Left lung (tissue), 10 donors: ENCODE data around the gene EPHB1. TPM values are rescaled to one million over a fixed set of nuclear protein-coding genes. Genes with fewer than 3 reads are reported as not detected.

ENCODE experiments used
- ATAC-seq: fragments of 200-7000 bp; cut with Tn5 transposase; one replicate; pipeline ENCODE4 v1.9.1; 2020; ENCODE audit warnings: moderate library complexity
- DNase-seq, 4 donors: peaks; one replicate each; pipeline ENCODE4 v3.0.0-alpha.2; 2013 to 2020
- H3K27ac ChIP-seq, 2 donors: fragments of 200-600 bp; sonication (generic) in 1 of 2; one replicate each; pipeline versions ENCODE4 v1.5.0 to v1.8.0; 2020 to 2021
- H3K27me3 ChIP-seq, 2 donors: fragments of 200-600 bp; sonication (generic) in 1 of 2; one replicate each; pipeline versions ENCODE4 v1.5.0 to v1.8.0; 2020 to 2021
- H3K36me3 ChIP-seq, 2 donors: fragments of 200-600 bp; sonication (generic) in 1 of 2; one replicate each; pipeline versions ENCODE4 v1.5.0 to v1.8.0; 2020 to 2021
- H3K4me1 ChIP-seq, 2 donors: fragments of 200-600 bp; one replicate each; pipeline ENCODE4 v1.8.0; 2021
- H3K4me3 ChIP-seq, 2 donors: fragments of 200-600 bp; sonication (generic) in 1 of 2; one replicate each; pipeline versions ENCODE4 v1.5.0 to v1.8.0; 2020 to 2021; ENCODE audit warnings: mild to moderate bottlenecking in 1 of 2
- H3K9me3 ChIP-seq, 2 donors: fragments of 200-600 bp; sonication (generic) in 1 of 2; one replicate each; pipeline versions ENCODE4 v1.5.0 to v1.8.0; 2020 to 2021
- CTCF ChIP-seq, 2 donors: fragments of 200-600 bp; sonication (generic) in 1 of 2; IDR thresholded peaks; one replicate each; pipeline versions ENCODE4 v1.5.0 to v1.8.0; 2021; ENCODE audit warnings: antibody characterized with exemption in 2 of 2
- intact Hi-C, 2 donors: fragments of 100-400 bp; cut with DNase I; formaldehyde crosslinking; loops; one replicate each; pipeline versions ENCODE4 v1.11.2 to v1.14.2; 2022
- polyA plus RNA-seq, 6 donors: library from polyadenylated mRNA; unstranded; fragments of 120-200 nt; gene quantifications; one replicate each; pipeline ENCODE4 v1.2.1, GENCODE V29; 2013; ENCODE audit not compliant: insufficient read length in 6 of 6
- total RNA-seq, 2 donors: library from RNA; stranded (reverse); fragmentation: NEBNext Ultra II Directional; extraction: Animal tissue kit (Norgen Biotek cat#: 25700); gene quantifications; one replicate each; pipeline ENCODE4 v1.2.1, GENCODE V29; 2021
- donor health status: DM: no; HTN: yes; CAD: no.
- donor health status: DM: no; HTN: no; CAD: no.

Gene EPHB1
- total and polyA plus RNA-seq, 8 donors, result 1.1 to 4.3 (median 2.7) TPM

- Histone ChIP-seq H3K4me1 (no peaks in the 10 kb centered on the region), H3K27me3 (no peaks in the 10 kb centered on the region), H3K27ac (no peak overlapping the region), H3K9me3 (peaks cover 0 to 13% of the 10 kb centered on the region in 2 donors), H3K4me3 (no peak overlapping the region), H3K36me3 (no peaks in the 10 kb centered on the region)
- ATAC-seq (no peak), DNase-seq (no peak)
- no peak for TF ChIP-seq CTCF (IDR thresholded peaks at IDR 0.05)
- intact Hi-C loops, result no loop called here
Measured at GRCh38 chr3:135068011-135068410, 273.0 kb downstream of the EPHB1 start.

- no peak overlapping the region for H3K4me3 ChIP-seq
- ATAC-seq (no peak), DNase-seq (no peak)
- peaks cover 0 to 5% of the 10 kb centered on the region in 2 donors for H3K9me3 ChIP-seq
- intact Hi-C loops, result no loop called here
- no peak for TF ChIP-seq CTCF (IDR thresholded peaks at IDR 0.05)
- H3K27ac ChIP-seq, result no peak overlapping the region
- H3K36me3 ChIP-seq, result no peaks in the 10 kb centered on the region
- H3K27me3 ChIP-seq, result no peaks in the 10 kb centered on the region
- H3K4me1 ChIP-seq, result no peaks in the 10 kb centered on the region
Measured at GRCh38 chr3:135069406-135069805, 274.3 kb downstream of the EPHB1 start.

GRCh38 chr3:135071483-135071882 is 276.4 kb downstream of the EPHB1 start:
- no peak for TF ChIP-seq CTCF (IDR thresholded peaks at IDR 0.05)
- intact Hi-C loops, result no loop called here

GRCh38 chr3:135072431-135072830 is 277.4 kb downstream of the EPHB1 start:
- ATAC-seq (no peak), DNase-seq (no peak)
- Histone ChIP-seq H3K36me3 (no peaks in the 10 kb centered on the region), H3K9me3 (peaks cover 0 to 5% of the 10 kb centered on the region in 2 donors), H3K27ac (no peak overlapping the region), H3K4me1 (no peaks in the 10 kb centered on the region), H3K4me3 (no peak overlapping the region), H3K27me3 (no peaks in the 10 kb centered on the region)
- TF ChIP-seq CTCF (IDR thresholded peaks at IDR 0.05), result no peak
- intact Hi-C loops, result no loop called here

More at GRCh38 chr3:135071483-135071882, 276.4 kb downstream of the EPHB1 start:
- H3K36me3 ChIP-seq, result no peaks in the 10 kb centered on the region
- no peaks in the 10 kb centered on the region for H3K27me3 ChIP-seq
- ATAC-seq, result no peak
- no peak overlapping the region for H3K4me3 ChIP-seq
- peaks cover 0 to 5% of the 10 kb centered on the region in 2 donors for H3K9me3 ChIP-seq
- H3K4me1 ChIP-seq, result no peaks in the 10 kb centered on the region
- no peak for DNase-seq
- H3K27ac ChIP-seq, result no peak overlapping the region

- intact Hi-C loops, result no loop called here
- no peak for ATAC-seq
- TF ChIP-seq CTCF (IDR thresholded peaks at IDR 0.05), result no peak
Measured at GRCh38 chr3:135075157-135075556, 280.1 kb downstream of the EPHB1 start.

More at GRCh38 chr3:135075157-135075556, 280.1 kb downstream of the EPHB1 start:
- Histone ChIP-seq H3K4me1 (no peaks in the 10 kb centered on the region), H3K4me3 (no peak overlapping the region), H3K27me3 (no peaks in the 10 kb centered on the region), H3K27ac (no peak overlapping the region), H3K36me3 (no peaks in the 10 kb centered on the region), H3K9me3 (peaks cover 0 to 3% of the 10 kb centered on the region in 2 donors)
- no peak for DNase-seq
